Measurements from ENCODE around the gene FHL2.

DNA sequence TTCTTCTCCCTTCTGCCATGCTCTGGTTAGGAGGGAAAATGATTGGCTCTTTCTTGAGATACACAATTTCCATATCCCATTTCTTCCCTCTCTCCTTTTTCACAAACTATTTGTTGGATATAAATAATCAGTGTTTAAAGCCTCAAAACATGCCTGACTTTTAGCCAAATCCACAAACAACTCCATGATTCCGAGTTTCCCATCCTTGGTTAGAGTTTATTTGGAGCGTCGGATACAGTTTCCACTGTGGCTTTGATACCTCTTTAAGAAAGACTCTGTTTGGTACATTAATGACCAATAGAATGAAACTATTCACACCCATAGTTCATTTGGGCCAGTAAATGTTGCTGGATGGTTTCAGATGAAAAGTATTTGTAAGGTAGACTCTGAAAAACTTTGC lies 5.9 kb upstream of the FHL2 start:
- TF ChIP-seq EZH2 (IDR thresholded peaks at IDR 0.05), result no peak
- TF ChIP-seq POLR2AphosphoS5 (IDR thresholded peaks at IDR 0.05; ENCODE audit: borderline replicate concordance, low read depth, low read length), result no peak
- no peak for TF ChIP-seq FOXP2 (optimal IDR thresholded peaks at IDR 0.05; ENCODE audit: control extremely low read depth, extremely low read length, insufficient read depth)
